ENCODE data around the gene AP2A1.

DNA sequence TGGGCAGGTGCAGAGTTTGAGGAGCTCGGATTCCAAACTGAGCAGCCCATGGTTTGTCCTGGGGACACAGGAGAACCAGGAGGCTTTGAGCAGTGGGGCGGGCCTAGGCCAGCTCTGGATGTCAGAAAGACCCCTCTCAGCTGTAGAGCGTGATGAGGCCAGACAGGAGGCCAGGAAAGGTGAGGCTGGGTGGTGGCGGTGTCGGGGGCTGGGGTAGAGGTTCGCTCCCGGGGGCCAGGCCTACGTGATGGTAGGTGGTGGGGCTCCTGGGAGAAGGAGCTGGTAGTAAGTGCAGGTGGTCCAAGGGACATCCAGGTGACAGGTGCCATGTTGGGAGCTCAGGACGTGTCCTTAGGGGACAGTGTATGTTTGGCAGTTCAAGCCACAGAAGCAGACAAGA, 70.6 kb downstream of the AP2A1 start:
- TF ChIP-seq YY1 (IDR thresholded peaks at IDR 0.05; ENCODE audit: insufficient read depth, insufficient read length) (no peak), ZNF274 (IDR thresholded peaks at IDR 0.05; ENCODE audit: low read depth, low read length) (no peak)
